Skeletal muscle tissue (tissue), 4 donors: ENCODE measurements around the gene ENTPD8. TPM values are rescaled to one million over a fixed set of nuclear protein-coding genes. Genes with fewer than 3 reads are reported as not detected.

Experiments
- H3K27ac ChIP-seq: one replicate; pipeline ENCODE4 v1.7.0; 2013; ENCODE audit warnings: mild to moderate bottlenecking, low read depth, low read length, inconsistent platforms
- H3K27me3 ChIP-seq, 3 donors: one replicate each; pipeline ENCODE4 v1.7.0; 2013; ENCODE audit warnings: low read length in 3 of 3; ENCODE audit not compliant: control insufficient read depth in 3 of 3, insufficient read depth in 3 of 3
- H3K36me3 ChIP-seq, 3 donors: one replicate each; pipeline ENCODE4 v1.7.0; 2013; ENCODE audit warnings: low read length in 3 of 3; ENCODE audit not compliant: control insufficient read depth in 3 of 3, insufficient read depth in 3 of 3
- H3K4me1 ChIP-seq, 3 donors: one replicate each; pipeline ENCODE4 v1.7.0; 2013; ENCODE audit warnings: low read length in 3 of 3, mild to moderate bottlenecking in 3 of 3; ENCODE audit not compliant: control insufficient read depth in 3 of 3, insufficient read depth in 3 of 3
- H3K4me3 ChIP-seq, 3 donors: one replicate each; pipeline ENCODE4 v1.7.0; 2013; ENCODE audit warnings: low read length in 3 of 3
- H3K9ac ChIP-seq, 3 donors: one replicate each; pipeline ENCODE4 v1.7.0; 2013; ENCODE audit warnings: low read length in 3 of 3, mild to moderate bottlenecking in 3 of 3, moderate library complexity in 2 of 3, low read depth in 1 of 3
- H3K9me3 ChIP-seq, 3 donors: one replicate each; pipeline ENCODE4 v1.7.0; 2013; ENCODE audit warnings: low read length in 3 of 3; ENCODE audit not compliant: control insufficient read depth in 3 of 3
- total RNA-seq: library from RNA; depleted of rRNA; stranded (reverse); fragments of >200 nt; gene quantifications from one replicate; pipeline ENCODE4 v1.2.3, GENCODE V29; 2014
- donor health status: Osteomylitis.

Gene ENTPD8
- total RNA-seq, 1 donor from 2014 or later = not detected

- no peak overlapping the region for H3K4me3 ChIP-seq
- H3K9me3 ChIP-seq = no peaks in the 10 kb centered on the region
- peaks cover 2 to 6% (median 5%) of the 10 kb centered on the region in 3 donors for H3K4me1 ChIP-seq
- H3K36me3 ChIP-seq = peaks cover 2 to 32% (median 12%) of the 10 kb centered on the region in 3 donors
- no peaks in the 10 kb centered on the region for H3K27me3 ChIP-seq
- no peak overlapping the region for H3K27ac ChIP-seq
- no peak overlapping the region for H3K9ac ChIP-seq
Observed at GRCh38 chr9:137484551-137485315, 43.6 kb upstream of the ENTPD8 start.

- Histone ChIP-seq H3K9ac (peak overlapping the region in 1 of 3 donors; percentile 16), H3K9me3 (no peaks in the 10 kb centered on the region), H3K4me1 (peaks cover 5 to 6% (median 5%) of the 10 kb centered on the region in 3 donors), H3K27ac (no peak overlapping the region), H3K4me3 (no peak overlapping the region), H3K36me3 (peaks cover 0 to 14% (median 11%) of the 10 kb centered on the region in 3 donors), H3K27me3 (no peaks in the 10 kb centered on the region)
Observed at GRCh38 chr9:137482094-137482781, 41.1 kb upstream of the ENTPD8 start.

- Histone ChIP-seq H3K9me3 (peaks cover 0 to 5% (median 0%) of the 10 kb centered on the region in 3 donors), H3K36me3 (peaks cover 5 to 18% (median 10%) of the 10 kb centered on the region in 3 donors), H3K27me3 (no peaks in the 10 kb centered on the region), H3K9ac (no peak overlapping the region), H3K4me1 (peaks cover 5 to 6% (median 5%) of the 10 kb centered on the region in 3 donors), H3K27ac (no peak overlapping the region), H3K4me3 (no peak overlapping the region)
Observed at GRCh38 chr9:137480686-137481683, 39.8 kb upstream of the ENTPD8 start.

GRCh38 chr9:137479892-137480685 lies 38.9 kb upstream of the ENTPD8 start:
- no peak overlapping the region for H3K27ac ChIP-seq
- H3K4me1 ChIP-seq = peaks cover 5 to 6% (median 5%) of the 10 kb centered on the region in 3 donors
- no peak overlapping the region for H3K4me3 ChIP-seq

GRCh38 chr9:137478962-137479861 lies 38.1 kb upstream of the ENTPD8 start:
- Histone ChIP-seq H3K27ac (no peak overlapping the region), H3K4me3 (no peak overlapping the region), H3K9me3 (peaks cover 0 to 8% (median 0%) of the 10 kb centered on the region in 3 donors), H3K27me3 (no peaks in the 10 kb centered on the region), H3K9ac (no peak overlapping the region), H3K36me3 (peaks cover 8 to 22% (median 14%) of the 10 kb centered on the region in 3 donors), H3K4me1 (peaks cover 5 to 6% (median 5%) of the 10 kb centered on the region in 3 donors)

More at GRCh38 chr9:137479892-137480685, 38.9 kb upstream of the ENTPD8 start:
- H3K9ac ChIP-seq = no peak overlapping the region
- peaks cover 0 to 8% (median 0%) of the 10 kb centered on the region in 3 donors for H3K9me3 ChIP-seq
- H3K27me3 ChIP-seq = no peaks in the 10 kb centered on the region
- H3K36me3 ChIP-seq = peaks cover 8 to 21% (median 14%) of the 10 kb centered on the region in 3 donors

GRCh38 chr9:137478613-137478961 lies 37.4 kb upstream of the ENTPD8 start:
- peaks cover 8 to 23% (median 14%) of the 10 kb centered on the region in 3 donors for H3K36me3 ChIP-seq
- H3K27ac ChIP-seq = no peak overlapping the region
- no peak overlapping the region for H3K4me3 ChIP-seq
- H3K9me3 ChIP-seq = peaks cover 0 to 8% (median 0%) of the 10 kb centered on the region in 3 donors
- H3K27me3 ChIP-seq = no peaks in the 10 kb centered on the region
- no peak overlapping the region for H3K9ac ChIP-seq
- H3K4me1 ChIP-seq = peaks cover 5 to 6% (median 5%) of the 10 kb centered on the region in 3 donors

GRCh38 chr9:137477778-137478612 lies 36.8 kb upstream of the ENTPD8 start:
- peaks cover 8 to 23% (median 14%) of the 10 kb centered on the region in 3 donors for H3K36me3 ChIP-seq
- H3K27me3 ChIP-seq = no peaks in the 10 kb centered on the region
- H3K27ac ChIP-seq = no peak overlapping the region
- H3K9me3 ChIP-seq = peaks cover 0 to 8% (median 0%) of the 10 kb centered on the region in 3 donors
- peaks cover 5 to 6% (median 5%) of the 10 kb centered on the region in 3 donors for H3K4me1 ChIP-seq
- H3K9ac ChIP-seq = no peak overlapping the region
- no peak overlapping the region for H3K4me3 ChIP-seq

- Histone ChIP-seq H3K27ac (no peak overlapping the region), H3K9ac (no peak overlapping the region), H3K9me3 (peaks cover 0 to 8% (median 0%) of the 10 kb centered on the region in 3 donors), H3K4me1 (peaks cover 0 to 2% (median 1%) of the 10 kb centered on the region in 3 donors), H3K27me3 (no peaks in the 10 kb centered on the region), H3K36me3 (peaks cover 8 to 23% (median 14%) of the 10 kb centered on the region in 3 donors), H3K4me3 (no peak overlapping the region)
Observed at GRCh38 chr9:137476856-137477255, 35.7 kb upstream of the ENTPD8 start.
